ENCODE measurements around the gene SPOCK3.
"Not testable (repeated sequence)": the region's sequence is repeated elsewhere in the genome, so short reads cannot be mapped to it uniquely, and the experiment has no call there.

Gene SPOCK3

GRCh38 chr4:166957451-166957850 is 276.8 kb downstream of the SPOCK3 start:
- DNase-seq (ENCODE audit: low read depth): no peak

- no peak for DNase-seq (ENCODE audit: low read depth)
Observed at GRCh38 chr4:166956484-166956883, 277.8 kb downstream of the SPOCK3 start.

- no peak for DNase-seq (ENCODE audit: low read depth)
Observed at GRCh38 chr4:166941629-166942028, 292.7 kb downstream of the SPOCK3 start.

GRCh38 chr4:166930464-166930863 is 303.8 kb downstream of the SPOCK3 start:
- DNase-seq (ENCODE audit: low read depth): no peak

- no peak for DNase-seq (ENCODE audit: low read depth)
Observed at GRCh38 chr4:166924424-166924823, 309.9 kb downstream of the SPOCK3 start.

GRCh38 chr4:166913926-166914325 is 320.4 kb downstream of the SPOCK3 start:
- DNase-seq (ENCODE audit: low read depth): no peak

GRCh38 chr4:166903408-166903807 is 330.9 kb downstream of the SPOCK3 start:
- DNase-seq (ENCODE audit: low read depth): no peak

- no peak for DNase-seq (ENCODE audit: low read depth)
Observed at GRCh38 chr4:166902941-166903340, 331.4 kb downstream of the SPOCK3 start.

- no peak for DNase-seq (ENCODE audit: low read depth)
Observed at GRCh38 chr4:166896254-166896653, 338.0 kb downstream of the SPOCK3 start.

- DNase-seq (ENCODE audit: low read depth): no peak
Observed at GRCh38 chr4:166895771-166896170, 338.5 kb downstream of the SPOCK3 start.

GRCh38 chr4:166887457-166887856 is 346.8 kb downstream of the SPOCK3 start:
- no peak for DNase-seq (ENCODE audit: low read depth)

- DNase-seq (ENCODE audit: low read depth): no peak
Observed at GRCh38 chr4:166886718-166887117, 347.6 kb downstream of the SPOCK3 start.

- no peak for DNase-seq (ENCODE audit: low read depth)
Observed at GRCh38 chr4:166882221-166882620, 352.1 kb downstream of the SPOCK3 start.

- no peak for DNase-seq (ENCODE audit: low read depth)
Observed at GRCh38 chr4:166875821-166876220, 358.5 kb downstream of the SPOCK3 start.

GRCh38 chr4:166862032-166862431 is 372.3 kb downstream of the SPOCK3 start:
- DNase-seq (ENCODE audit: low read depth): no peak

- not testable (repeated sequence) for DNase-seq (ENCODE audit: low read depth)
Observed at GRCh38 chr4:166850398-166850797, 383.9 kb downstream of the SPOCK3 start.

GRCh38 chr4:166846939-166847338 is 387.4 kb downstream of the SPOCK3 start:
- DNase-seq (ENCODE audit: low read depth): no peak

GRCh38 chr4:166842795-166843261 is 391.5 kb downstream of the SPOCK3 start:
- DNase-seq (ENCODE audit: low read depth): no peak

- no peak for DNase-seq (ENCODE audit: low read depth)
Observed at GRCh38 chr4:166839615-166840251, 394.6 kb downstream of the SPOCK3 start.

GRCh38 chr4:166838975-166839614 is 395.2 kb downstream of the SPOCK3 start:
- no peak for DNase-seq (ENCODE audit: low read depth)

- no peak for DNase-seq (ENCODE audit: low read depth)
Observed at GRCh38 chr4:166836865-166837264, 397.4 kb downstream of the SPOCK3 start.

- DNase-seq (ENCODE audit: low read depth): no peak
Observed at GRCh38 chr4:166827629-166828028, 406.7 kb downstream of the SPOCK3 start.

- DNase-seq (ENCODE audit: low read depth): no peak
Observed at GRCh38 chr4:166827167-166827566, 407.1 kb downstream of the SPOCK3 start.

- no peak for DNase-seq (ENCODE audit: low read depth)
Observed at GRCh38 chr4:166823848-166824247, 410.4 kb downstream of the SPOCK3 start.
